Measurements from ENCODE around the gene PRSS27. TPM values are rescaled to one million over a fixed set of nuclear protein-coding genes. Genes with fewer than 3 reads are reported as not detected.
"Not testable (repeated sequence)": the region's sequence is repeated elsewhere in the genome, so short reads cannot be mapped to it uniquely, and the experiment has no call there.

Gene PRSS27
- total RNA-seq, 1 donor from 2014 or later = 1.7 TPM

DNA sequence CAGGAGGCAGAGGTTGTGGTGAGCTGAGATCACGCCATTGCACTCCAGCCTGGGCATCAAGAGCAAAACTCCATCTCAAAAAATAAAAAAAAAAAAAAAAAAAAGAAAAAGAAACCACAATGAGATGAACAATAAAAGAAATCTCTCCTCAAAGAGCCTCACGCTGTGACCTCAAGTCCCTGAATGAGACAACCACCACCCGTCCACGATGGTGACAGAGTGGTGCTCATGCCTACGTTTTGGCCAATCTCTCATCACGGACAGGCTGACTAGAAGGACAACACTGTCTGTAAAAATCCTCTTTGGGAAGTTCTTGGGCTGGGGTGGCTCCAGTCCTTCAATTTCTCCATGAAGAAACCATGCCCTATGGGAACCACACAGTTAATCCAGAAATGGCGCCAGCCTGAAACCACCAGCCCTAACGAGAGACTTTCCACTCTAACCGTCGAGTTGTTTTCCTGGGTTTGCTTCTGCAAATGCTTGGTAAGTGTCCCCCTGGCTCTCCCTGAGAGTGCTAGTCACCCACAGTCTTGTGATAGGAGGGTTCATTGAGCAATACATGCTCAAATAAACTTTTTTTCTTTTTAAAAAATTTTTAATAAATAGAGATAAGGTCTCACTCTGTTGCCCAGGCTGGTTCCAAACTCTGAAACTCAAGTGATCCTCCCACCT is 15.0 kb upstream of the PRSS27 start:
- H3K9me3 Mint-ChIP-seq = no peaks in the 10 kb centered on the region
- peaks cover 2% of the 10 kb centered on the region for H3K27me3 Mint-ChIP-seq (ENCODE audit: insufficient read depth)
- no peak overlapping the region for H3K27ac Mint-ChIP-seq
- H3K4me1 Mint-ChIP-seq (ENCODE audit: low read depth) = no peaks in the 10 kb centered on the region
- intact Hi-C loops (cut with micrococcal nuclease) = no loop called here
- H3K4me3 Mint-ChIP-seq = no peak overlapping the region
- no peaks in the 10 kb centered on the region for H3K36me3 Mint-ChIP-seq (ENCODE audit: low read depth)
- DNase-seq (ENCODE audit: low spot score) = no peak

DNA sequence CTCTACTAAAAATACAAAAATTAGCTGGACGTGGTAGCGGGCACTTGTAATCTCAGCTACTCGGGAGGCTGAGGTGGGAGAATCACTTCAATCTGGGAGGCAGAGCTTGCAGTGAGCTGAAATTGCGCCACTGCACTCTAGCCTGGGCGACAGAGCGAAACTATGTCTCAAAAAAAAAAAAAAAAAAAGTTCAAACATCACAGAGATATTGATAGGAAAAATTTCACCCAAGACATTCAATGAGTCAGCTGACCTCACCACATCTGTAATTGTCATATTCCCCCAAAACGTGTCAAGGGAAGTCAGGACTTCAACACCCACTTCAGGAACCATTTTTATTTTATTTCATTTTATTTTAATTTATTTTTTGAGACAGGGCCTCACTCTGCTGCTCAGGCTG is 8.0 kb upstream of the PRSS27 start:
- Mint-ChIP-seq H3K27ac (no peak overlapping the region), H3K4me3 (no peak overlapping the region), H3K9me3 (no peaks in the 10 kb centered on the region), H3K36me3 (ENCODE audit: low read depth) (no peaks in the 10 kb centered on the region), H3K4me1 (ENCODE audit: low read depth) (no peaks in the 10 kb centered on the region), H3K27me3 (ENCODE audit: insufficient read depth) (peaks cover 5% of the 10 kb centered on the region)
- intact Hi-C loops (cut with micrococcal nuclease) = loop anchor here (10.0 kb wide), 1 partner anchor 137 kb away; no protein-coding TSS in a partner anchor
- DNase-seq (ENCODE audit: low spot score) = no peak

DNA sequence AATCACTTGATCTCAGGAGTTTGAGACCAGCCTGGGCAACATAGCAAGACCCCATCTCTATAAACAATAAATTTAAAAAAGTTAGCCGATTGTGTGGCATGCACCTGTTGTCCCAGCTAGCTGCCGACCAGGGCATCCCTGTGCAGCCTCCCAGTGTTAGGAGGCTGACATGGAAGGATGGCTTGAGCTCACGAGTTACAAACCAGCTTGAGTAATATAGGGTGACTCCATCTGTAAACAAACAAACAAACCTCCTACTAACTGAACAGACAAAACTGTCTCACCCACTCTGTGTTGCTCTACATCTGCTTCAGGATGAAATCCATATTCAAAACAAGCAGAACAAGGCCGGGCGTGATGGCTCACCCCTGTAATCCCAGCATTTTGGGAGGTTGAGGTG is 6.9 kb upstream of the PRSS27 start:
- H3K27ac Mint-ChIP-seq = no peak overlapping the region
- no peaks in the 10 kb centered on the region for H3K4me1 Mint-ChIP-seq (ENCODE audit: low read depth)
- no peak overlapping the region for H3K4me3 Mint-ChIP-seq
- H3K9me3 Mint-ChIP-seq = no peaks in the 10 kb centered on the region
- no peak for DNase-seq (ENCODE audit: low spot score)
- H3K27me3 Mint-ChIP-seq (ENCODE audit: insufficient read depth) = peaks cover 3% of the 10 kb centered on the region
- intact Hi-C loops (cut with micrococcal nuclease) = loop anchor here (10.0 kb wide), 1 partner anchor 138 kb away; no protein-coding TSS in a partner anchor
- no peaks in the 10 kb centered on the region for H3K36me3 Mint-ChIP-seq (ENCODE audit: low read depth)

DNA sequence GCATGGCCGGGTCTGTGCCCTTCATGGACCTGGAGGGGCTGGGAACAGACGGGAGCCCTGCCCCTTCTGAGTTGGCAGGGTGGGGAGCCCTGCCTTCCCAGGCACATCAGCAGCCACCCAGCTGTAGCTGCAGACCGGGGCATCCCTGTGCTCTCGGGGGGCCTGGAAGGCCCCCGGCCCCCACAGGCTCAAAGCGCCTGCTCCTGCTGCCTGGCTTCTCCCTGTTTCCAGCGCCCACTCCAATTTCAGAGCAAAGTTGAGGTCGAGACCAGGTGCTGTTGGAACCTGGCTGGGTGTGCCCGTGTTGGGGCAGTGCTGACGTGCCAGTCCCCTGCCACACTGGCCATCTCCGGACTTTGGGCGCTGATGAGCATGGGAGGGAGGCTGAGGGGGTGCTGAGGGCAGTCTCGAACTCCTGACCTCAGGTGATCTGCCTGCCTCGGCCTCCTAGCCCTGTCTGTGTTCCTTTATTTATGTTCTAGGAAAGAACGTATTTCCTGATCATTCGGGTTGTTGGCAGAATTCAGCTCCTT is 4.9 kb upstream of the PRSS27 start:
- intact Hi-C loops (cut with micrococcal nuclease) = loop anchor here (10.0 kb wide), 1 partner anchor 140 kb away; no protein-coding TSS in a partner anchor
- Mint-ChIP-seq H3K27me3 (ENCODE audit: insufficient read depth) (peaks cover 3% of the 10 kb centered on the region), H3K4me3 (no peak overlapping the region), H3K9me3 (no peaks in the 10 kb centered on the region), H3K4me1 (ENCODE audit: low read depth) (no peaks in the 10 kb centered on the region), H3K36me3 (ENCODE audit: low read depth) (no peaks in the 10 kb centered on the region), H3K27ac (no peak overlapping the region)
- DNase-seq (ENCODE audit: low spot score) = no peak

DNA sequence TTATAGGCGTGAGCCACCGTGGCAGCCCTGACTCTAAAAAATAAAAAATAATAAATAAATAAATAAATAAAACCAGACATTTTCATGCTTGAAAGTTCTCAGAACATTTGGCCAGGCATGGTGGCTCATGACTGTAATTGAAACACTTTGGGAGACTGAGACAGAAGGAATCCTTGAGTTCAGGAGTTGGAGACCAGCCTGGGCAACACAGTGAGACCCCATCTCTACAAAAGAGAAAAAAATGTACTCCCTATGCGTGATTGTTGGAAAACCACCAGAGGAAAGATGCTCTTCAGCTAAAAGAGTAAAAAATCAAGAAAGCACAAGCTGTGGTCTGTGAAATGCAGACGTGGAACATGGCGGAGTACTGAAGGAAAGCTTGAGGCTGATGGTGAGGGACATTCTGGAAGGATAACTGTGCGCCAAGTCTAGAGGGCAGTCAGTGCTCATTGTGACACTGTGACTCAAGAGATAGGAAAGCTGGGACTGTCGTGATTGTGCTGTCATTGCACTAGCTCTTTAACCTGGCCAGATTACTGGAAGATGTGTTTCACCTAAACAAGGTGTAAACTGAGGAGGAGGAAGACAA is 4.2 kb upstream of the PRSS27 start:
- H3K4me3 Mint-ChIP-seq = no peak overlapping the region
- peaks cover 3% of the 10 kb centered on the region for H3K27me3 Mint-ChIP-seq (ENCODE audit: insufficient read depth)
- H3K4me1 Mint-ChIP-seq (ENCODE audit: low read depth) = no peaks in the 10 kb centered on the region
- no peak for DNase-seq (ENCODE audit: low spot score)
- H3K27ac Mint-ChIP-seq = no peak overlapping the region
- H3K36me3 Mint-ChIP-seq (ENCODE audit: low read depth) = no peaks in the 10 kb centered on the region
- intact Hi-C loops (cut with micrococcal nuclease) = loop anchor here (10.0 kb wide), 1 partner anchor 141 kb away; no protein-coding TSS in a partner anchor
- no peaks in the 10 kb centered on the region for H3K9me3 Mint-ChIP-seq

DNA sequence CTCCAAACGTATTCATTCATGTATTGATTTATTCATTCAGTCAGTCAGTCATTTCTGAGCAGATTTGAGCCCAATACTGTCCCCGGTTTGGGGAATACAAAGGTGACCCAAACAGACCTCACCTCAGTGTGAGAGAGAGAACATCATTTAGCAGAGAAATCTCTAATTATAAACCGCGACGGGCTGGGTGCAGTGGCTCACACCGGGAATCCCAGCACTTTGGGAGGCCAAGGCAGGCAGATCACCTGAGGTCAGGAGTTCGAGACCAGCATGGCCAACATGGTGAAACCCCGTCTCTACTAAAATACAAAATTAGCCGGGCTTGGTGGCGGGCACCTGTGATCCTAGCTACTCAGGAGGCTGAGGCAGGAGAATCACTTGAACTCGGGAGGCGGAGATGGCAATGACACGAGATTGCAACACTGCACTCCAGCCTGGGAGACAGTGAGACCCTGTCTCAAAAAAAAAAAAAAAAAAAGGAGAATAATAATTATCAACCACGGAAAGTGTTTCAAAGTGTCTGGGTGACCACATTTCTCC is 1.7 kb upstream of the PRSS27 start:
- H3K9me3 Mint-ChIP-seq = not testable (repeated sequence)

DNA sequence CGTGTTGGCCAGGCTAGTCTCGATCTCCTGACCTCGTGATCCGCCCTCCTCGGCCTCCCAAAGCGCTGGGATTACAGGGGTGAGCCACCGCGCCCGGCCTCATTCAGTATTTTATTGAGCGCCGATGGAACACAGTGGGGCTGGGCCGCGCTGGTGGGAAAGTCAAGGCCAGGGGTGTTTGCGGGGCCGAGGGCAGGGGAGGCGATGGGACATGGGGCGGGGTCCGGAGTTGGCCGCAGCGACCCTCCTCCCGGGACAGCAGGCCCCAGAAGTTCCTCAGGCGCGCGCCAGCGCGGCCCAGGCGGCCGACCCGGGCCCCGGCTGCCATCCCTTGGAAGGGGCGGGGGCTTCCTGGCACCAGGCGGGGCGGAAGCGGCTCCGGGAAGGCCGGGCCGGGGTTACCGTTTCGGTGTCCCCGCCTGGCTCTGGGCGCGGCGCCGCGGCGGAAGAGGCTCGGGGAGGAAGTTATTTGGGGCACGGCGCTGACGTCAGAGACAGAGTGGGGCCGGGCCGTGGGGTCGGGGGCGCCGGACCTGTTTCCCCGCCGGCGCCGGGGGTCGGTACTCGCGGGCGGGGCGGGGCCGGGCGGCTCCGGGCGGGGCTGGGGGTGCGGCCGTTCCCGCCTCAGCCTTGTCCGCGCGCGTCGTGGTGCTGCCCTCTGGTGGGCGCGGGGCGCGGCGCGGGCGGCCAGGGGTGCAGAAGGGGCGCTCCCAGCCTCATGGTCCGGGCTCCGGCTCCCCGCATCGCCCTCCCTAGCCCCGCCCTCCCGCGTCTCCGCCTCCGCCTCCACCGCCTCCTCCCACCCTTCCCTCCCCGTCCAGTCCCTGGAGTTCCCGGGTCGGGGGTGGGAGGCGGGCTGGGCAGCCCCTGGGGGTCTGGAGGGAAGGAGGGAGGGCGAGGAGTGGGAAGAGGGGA is 952 bp upstream of the PRSS27 start:
- peak; percentile 89 for DNase-seq (ENCODE audit: low spot score)
- H3K36me3 Mint-ChIP-seq (ENCODE audit: low read depth) = no peaks in the 10 kb centered on the region
- H3K27me3 Mint-ChIP-seq (ENCODE audit: insufficient read depth) = peaks cover 3% of the 10 kb centered on the region
- intact Hi-C loops (cut with micrococcal nuclease) = loop anchor here (1.0 to 10.0 kb wide), 5 partner anchors 30 to 144 kb away; partner anchors contain the start of genes ELOB and KCTD5
- no peaks in the 10 kb centered on the region for H3K9me3 Mint-ChIP-seq
- H3K27ac Mint-ChIP-seq = peak overlapping the region; percentile 78
- H3K4me3 Mint-ChIP-seq = peak overlapping the region; percentile 79
- H3K4me1 Mint-ChIP-seq (ENCODE audit: low read depth) = no peaks in the 10 kb centered on the region

More for the DNA sequence above, 1.7 kb upstream of the PRSS27 start:
- Mint-ChIP-seq H3K27ac (peak overlapping the region; percentile 29), H3K4me3 (peak overlapping the region; percentile 78)
- DNase-seq (ENCODE audit: low spot score); H3K4me1 Mint-ChIP-seq (ENCODE audit: low read depth); H3K36me3 Mint-ChIP-seq (ENCODE audit: low read depth); H3K27me3 Mint-ChIP-seq (ENCODE audit: insufficient read depth): not testable (repeated sequence)
- intact Hi-C loops (cut with micrococcal nuclease) = loop anchor here (1.0 to 10.0 kb wide), 5 partner anchors 29 to 143 kb away; partner anchors contain the start of genes ELOB and KCTD5

DNA sequence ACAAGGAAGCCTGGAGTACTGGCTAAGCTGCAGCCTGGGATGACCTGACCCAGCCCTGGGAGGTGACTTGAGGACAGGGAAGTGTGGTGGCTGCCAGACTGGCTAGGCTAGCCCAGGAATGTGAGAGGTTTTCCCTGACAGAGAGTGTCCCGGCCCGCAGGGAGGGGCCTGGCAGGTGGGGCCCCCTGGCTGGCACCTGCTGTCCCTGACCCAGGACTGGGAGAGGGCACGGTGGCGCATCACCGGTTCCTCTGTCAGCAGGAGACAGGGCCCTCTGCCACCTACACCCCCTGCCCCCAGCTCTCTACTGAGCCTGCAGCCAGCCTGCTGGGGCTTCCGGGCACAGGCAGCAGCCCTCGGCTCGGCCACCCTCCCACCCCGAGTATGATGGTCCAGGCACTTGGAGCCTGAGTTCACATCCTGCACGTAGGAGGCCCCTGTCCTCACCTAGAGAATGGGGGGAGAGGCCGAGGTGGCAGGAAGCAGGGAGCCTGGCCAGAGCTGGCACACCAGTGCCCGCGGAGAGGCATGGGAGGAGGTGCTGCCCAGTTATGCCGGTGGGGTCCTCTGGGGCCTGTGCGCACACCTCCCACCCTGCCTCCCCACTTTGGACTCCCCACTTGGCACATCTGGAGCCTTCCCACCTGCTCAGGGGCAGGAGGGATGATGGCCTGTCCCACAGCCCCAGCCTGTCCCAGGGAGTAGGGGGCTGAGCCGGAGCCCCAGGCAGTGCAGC is 528 bp downstream of the PRSS27 start:
- Mint-ChIP-seq H3K9me3 (no peaks in the 10 kb centered on the region), H3K4me1 (ENCODE audit: low read depth) (no peaks in the 10 kb centered on the region), H3K27me3 (ENCODE audit: insufficient read depth) (peaks cover 6% of the 10 kb centered on the region), H3K36me3 (ENCODE audit: low read depth) (no peaks in the 10 kb centered on the region), H3K4me3 (no peak overlapping the region), H3K27ac (no peak overlapping the region)
- no peak for DNase-seq (ENCODE audit: low spot score)
- intact Hi-C loops (cut with micrococcal nuclease) = loop anchor here (2.0 to 10.0 kb wide), 3 partner anchors 31 to 145 kb away; no protein-coding TSS in a partner anchor

DNA sequence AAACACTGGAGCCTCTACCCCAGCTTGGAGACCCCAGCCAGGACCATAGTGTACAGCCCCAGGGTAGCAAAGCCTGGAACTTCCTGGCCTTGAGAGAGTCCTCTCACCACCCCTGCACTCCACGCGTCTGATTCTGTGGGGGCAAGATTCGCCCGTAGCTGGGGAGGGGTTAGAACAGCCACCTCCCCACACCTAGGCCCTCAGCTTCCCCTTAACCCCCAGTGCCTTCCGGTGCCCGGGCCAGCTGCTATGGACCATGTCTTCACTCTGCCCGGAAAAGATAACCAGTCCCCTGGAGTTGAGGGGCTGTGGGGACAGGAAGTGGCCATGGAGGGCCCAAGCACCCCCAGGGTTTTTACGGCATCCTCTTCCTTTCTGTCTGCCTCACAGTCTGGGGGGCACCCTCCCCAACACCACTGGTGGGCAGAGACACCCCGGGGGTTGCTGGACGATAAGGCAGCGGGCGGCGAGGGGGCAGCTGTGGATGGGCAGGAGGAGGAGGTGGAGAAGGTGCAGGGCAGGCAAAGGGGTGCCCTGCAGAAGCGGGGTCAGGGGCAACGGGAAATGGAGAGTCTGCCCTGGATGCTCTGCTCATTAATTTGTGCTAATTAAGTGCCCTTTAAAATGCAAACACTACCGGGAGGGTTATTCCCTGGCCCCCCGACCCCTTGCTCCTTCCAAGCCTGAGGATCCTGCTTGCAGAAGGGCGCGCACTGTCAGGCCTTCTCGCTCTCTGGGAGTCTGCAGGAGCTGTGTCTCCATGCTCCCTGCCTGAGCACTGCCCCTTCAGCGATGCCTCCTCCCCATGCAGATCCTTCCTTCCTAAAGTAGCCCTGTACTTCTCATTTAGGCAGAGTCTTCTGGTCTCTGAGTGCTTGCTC is 2.4 kb downstream of the PRSS27 start:
- no peak for DNase-seq (ENCODE audit: low spot score)
- Mint-ChIP-seq H3K27ac (no peak overlapping the region), H3K4me3 (no peak overlapping the region), H3K4me1 (ENCODE audit: low read depth) (no peaks in the 10 kb centered on the region), H3K27me3 (ENCODE audit: insufficient read depth) (peaks cover 3% of the 10 kb centered on the region), H3K36me3 (ENCODE audit: low read depth) (no peaks in the 10 kb centered on the region), H3K9me3 (no peaks in the 10 kb centered on the region)
- intact Hi-C loops (cut with micrococcal nuclease) = no loop called here

DNA sequence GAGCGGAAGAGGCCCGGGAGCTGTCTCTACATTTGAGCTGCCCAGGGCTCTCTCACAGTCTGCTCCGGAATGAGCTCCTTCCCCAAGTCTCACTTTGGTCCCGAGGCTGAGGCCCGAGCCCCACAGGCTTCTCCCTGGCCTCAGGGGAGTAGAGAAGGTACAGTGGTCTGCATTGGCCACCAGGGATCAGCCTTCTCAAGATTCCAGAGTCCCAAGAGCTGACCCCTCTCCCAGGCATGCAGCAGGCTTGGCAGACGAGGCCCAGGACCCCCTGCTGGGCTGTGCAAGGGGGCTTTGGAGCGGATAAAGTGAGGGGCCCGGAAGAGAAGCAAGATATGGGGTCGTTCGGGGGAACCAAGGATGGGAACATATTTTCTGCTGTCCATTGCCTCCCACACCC is 3.1 kb downstream of the PRSS27 start:
- Mint-ChIP-seq H3K36me3 (ENCODE audit: low read depth) (no peaks in the 10 kb centered on the region), H3K4me1 (ENCODE audit: low read depth) (no peaks in the 10 kb centered on the region), H3K27me3 (ENCODE audit: insufficient read depth) (peaks cover 3% of the 10 kb centered on the region), H3K4me3 (no peak overlapping the region), H3K9me3 (no peaks in the 10 kb centered on the region), H3K27ac (no peak overlapping the region)
- no peak for DNase-seq (ENCODE audit: low spot score)
- intact Hi-C loops (cut with micrococcal nuclease) = no loop called here
